ENCODE data around the gene SBF2.

SBF2 gene

GRCh38 chr11:10125522-10126133 lies 168.4 kb downstream of the SBF2 start:
- no peak for TF ChIP-seq CTCF (IDR thresholded peaks at IDR 0.05)
- Histone ChIP-seq H3K9me3 (no peaks in the 10 kb centered on the region), H3K36me3 (no peaks in the 10 kb centered on the region), H3K4me3 (ENCODE audit: low read depth in 1 of 2, low read length in 1 of 2) (no peak overlapping the region), H3K27me3 (no peaks in the 10 kb centered on the region), H3K4me1 (ENCODE audit: control insufficient read depth in 1 of 2, insufficient read depth in 1 of 2, low read depth in 1 of 2, low read length in 1 of 2) (peaks cover 0 to 9% of the 10 kb centered on the region in 2 experiments), H3K27ac (no peak overlapping the region)

GRCh38 chr11:10122326-10123197 lies 171.5 kb downstream of the SBF2 start:
- Histone ChIP-seq H3K27me3 (no peaks in the 10 kb centered on the region), H3K4me1 (ENCODE audit: control insufficient read depth in 1 of 2, insufficient read depth in 1 of 2, low read depth in 1 of 2, low read length in 1 of 2) (peaks cover 0 to 9% of the 10 kb centered on the region in 2 experiments), H3K9me3 (no peaks in the 10 kb centered on the region), H3K27ac (peak overlapping the region; percentile 31), H3K4me3 (ENCODE audit: low read depth in 1 of 2, low read length in 1 of 2) (no peak overlapping the region), H3K36me3 (no peaks in the 10 kb centered on the region)
- no peak for TF ChIP-seq CTCF (IDR thresholded peaks at IDR 0.05)

DNA sequence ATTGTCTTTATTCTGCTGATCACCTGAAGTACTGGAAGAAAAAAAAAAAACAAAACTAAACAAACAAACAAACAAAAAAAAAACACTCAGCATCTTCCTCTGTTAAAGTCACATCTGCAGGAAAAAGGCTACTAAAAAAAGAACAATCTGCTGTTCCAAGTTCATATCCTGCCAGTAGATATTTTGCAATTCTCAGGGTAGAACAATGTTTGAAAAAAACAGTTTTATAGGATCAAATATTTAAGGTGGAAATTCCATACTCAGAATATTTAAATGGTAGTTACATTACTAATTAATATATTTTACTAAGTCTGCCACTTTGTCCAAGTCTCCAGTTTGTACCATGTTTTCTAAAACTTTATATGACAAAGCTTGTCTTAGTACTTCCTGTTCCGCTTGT lies 175.2 kb downstream of the SBF2 start:
- Histone ChIP-seq H3K4me3 (ENCODE audit: low read depth in 1 of 2, low read length in 1 of 2) (no peak overlapping the region), H3K27me3 (no peaks in the 10 kb centered on the region), H3K27ac (no peak overlapping the region), H3K36me3 (no peaks in the 10 kb centered on the region), H3K4me1 (ENCODE audit: control insufficient read depth in 1 of 2, insufficient read depth in 1 of 2, low read depth in 1 of 2, low read length in 1 of 2) (peaks cover 0 to 9% of the 10 kb centered on the region in 2 experiments), H3K9me3 (no peaks in the 10 kb centered on the region)
- TF ChIP-seq CTCF (IDR thresholded peaks at IDR 0.05), result no peak

- H3K4me3 ChIP-seq (ENCODE audit: low read depth in 1 of 2, low read length in 1 of 2), result no peak overlapping the region
- no peaks in the 10 kb centered on the region for H3K36me3 ChIP-seq
- H3K4me1 ChIP-seq (ENCODE audit: control insufficient read depth in 1 of 2, insufficient read depth in 1 of 2, low read depth in 1 of 2, low read length in 1 of 2), result peaks cover 0 to 4% of the 10 kb centered on the region in 2 experiments
- no peak overlapping the region for H3K27ac ChIP-seq
- H3K9me3 ChIP-seq, result no peaks in the 10 kb centered on the region
- no peak for TF ChIP-seq CTCF (IDR thresholded peaks at IDR 0.05)
- no peaks in the 10 kb centered on the region for H3K27me3 ChIP-seq
Observed at GRCh38 chr11:10117709-10118351, 176.2 kb downstream of the SBF2 start.

DNA sequence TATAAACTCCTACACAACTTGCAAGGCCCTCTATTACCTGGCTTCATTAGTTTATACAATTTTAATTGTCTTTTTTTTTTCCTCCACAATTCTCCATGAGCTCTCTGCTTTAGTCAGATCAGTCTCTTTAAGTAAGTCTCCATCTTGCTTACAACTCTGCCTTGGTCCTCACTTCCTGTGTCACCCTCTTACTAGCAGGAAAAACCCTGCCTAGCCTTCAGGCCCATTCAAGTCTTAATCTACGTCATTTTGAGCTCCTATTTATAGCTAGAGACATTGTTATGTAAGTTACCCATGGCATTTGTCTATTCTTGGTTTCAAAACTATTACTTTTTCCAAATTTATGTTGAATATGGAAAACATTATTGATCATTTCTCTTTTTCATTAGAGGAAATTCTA lies 177.4 kb downstream of the SBF2 start:
- H3K4me3 ChIP-seq (ENCODE audit: low read depth in 1 of 2, low read length in 1 of 2), result no peak overlapping the region
- H3K4me1 ChIP-seq (ENCODE audit: control insufficient read depth in 1 of 2, insufficient read depth in 1 of 2, low read depth in 1 of 2, low read length in 1 of 2), result no peaks in the 10 kb centered on the region
- H3K36me3 ChIP-seq, result no peaks in the 10 kb centered on the region
- no peaks in the 10 kb centered on the region for H3K9me3 ChIP-seq
- no peak for TF ChIP-seq CTCF (IDR thresholded peaks at IDR 0.05)
- no peaks in the 10 kb centered on the region for H3K27me3 ChIP-seq
- no peak overlapping the region for H3K27ac ChIP-seq
